Smooth muscle cell (in vitro differentiated cells): Measurements from ENCODE around the gene NCS1. TPM values are rescaled to one million over a fixed set of nuclear protein-coding genes. Genes with fewer than 3 reads are reported as not detected.

ENCODE experiments used
- polyA plus RNA-seq: library from polyadenylated mRNA; unstranded; fragments of >200 nt; fragmentation: Nextera tagmentation; extraction: Ambion mirVana; gene quantifications from 2 replicates; pipeline ENCODE4 v1.2.1, GENCODE V29; 2016
- total RNA-seq: library from RNA; depleted of rRNA; stranded (reverse); fragments of >200 nt; gene quantifications from 2 replicates; pipeline ENCODE4 v1.2.3, GENCODE V29; 2014

The NCS1 gene
- total and polyA plus RNA-seq, 2 experiments from 2014 or later: 28.0 to 59.3 TPM

Other genes starting within 250 kb of the NCS1 start
- gene FNBP1, start 129.2 kb upstream of the NCS1 start, total RNA-seq: 17.2 and 23.8 TPM in 2 replicates
- gene FNBP1, start 129.2 kb upstream of the NCS1 start, polyA plus RNA-seq: 17.1 and 25.4 TPM in 2 replicates
- gene GPR107, start 118.5 kb upstream of the NCS1 start, total RNA-seq: 42.7 and 42.9 TPM in 2 replicates
- 16.2 and 19.1 TPM in 2 replicates for gene GPR107, start 118.5 kb upstream of the NCS1 start, polyA plus RNA-seq
- gene HMCN2, start 93.4 kb downstream of the NCS1 start, total RNA-seq: under 0.01 and 1.3 TPM in 2 replicates
- gene HMCN2, start 93.4 kb downstream of the NCS1 start, polyA plus RNA-seq: 0.43 TPM in 1 of 2 replicates, not detected in the other